Measurements from ENCODE around the gene NUP88. TPM values are rescaled to one million over a fixed set of nuclear protein-coding genes. Genes with fewer than 3 reads are reported as not detected.
A peak's percentile ranks its signal among the peaks of the same experiment; 100 is the strongest.

Gene NUP88
- total and polyA plus RNA-seq, 8 donors, result 13.1 to 41.0 (median 24.8) TPM

- H3K9me3 ChIP-seq, result no peaks in the 10 kb centered on the region
- peaks cover 0 to 34% (median 0%) of the 10 kb centered on the region in 3 donors for H3K36me3 ChIP-seq
- no peak for FAIRE-seq
- peak; percentile 83 to 93 (median 86) for DNase-seq
- H3K27ac ChIP-seq, result peak within 1 kb of the TSS; percentile 84 to 92 (median 86)
- H3K4me3 ChIP-seq, result peak within 1 kb of the TSS; percentile 57 to 89 (median 75)
- no peak for TF ChIP-seq CTCF (IDR thresholded peaks at IDR 0.05)
- 0 to 1% methylated on average over 41 of the region's 41 CpGs for WGBS, 2 donors
- H3K4me1 ChIP-seq, result peaks cover 0 to 26% (median 11%) of the 10 kb centered on the region in 3 donors
- intact Hi-C loops (cut with DNase I), result no loop called here
- H3K27me3 ChIP-seq, result no peaks in the 10 kb centered on the region
- peak; percentile 86 to 91 (median 86) for ATAC-seq
Measured at GRCh38 chr17:5419959-5420653, 644 bp upstream of the NUP88 start, which contains the start of gene RPAIN. Gene RPAIN, plus strand, starts transcription at chr17:5420182. Its CDS starts 29 bp downstream, at chr17:5420211.

- ATAC-seq (peak; percentile 32 to 63 (median 42)), DNase-seq (peak in 2 of 6 donors; percentile 36 to 39), FAIRE-seq (no peak)
- Histone ChIP-seq H3K27ac (peak overlapping the region; percentile 84 to 92 (median 86)), H3K36me3 (peaks cover 0 to 30% (median 2%) of the 10 kb centered on the region in 3 donors), H3K27me3 (no peaks in the 10 kb centered on the region), H3K4me3 (peak overlapping the region; percentile 57 to 89 (median 75)), H3K4me1 (peaks cover 0 to 26% (median 11%) of the 10 kb centered on the region in 3 donors), H3K9me3 (no peaks in the 10 kb centered on the region)
- 0% methylated on average over 26 of the region's 26 CpGs for WGBS, 2 donors
- no peak for TF ChIP-seq CTCF (IDR thresholded peaks at IDR 0.05)
- intact Hi-C loops (cut with DNase I), result no loop called here
Measured at GRCh38 chr17:5418858-5419355, 555 bp downstream of the NUP88 start.

GRCh38 chr17:5416901-5417300 lies 2.6 kb downstream of the NUP88 start:
- H3K27ac ChIP-seq, result no peak overlapping the region
- WGBS, 2 donors, result 61 to 74% methylated on average over 2 of the region's 2 CpGs
- peaks cover 0 to 32% (median 12%) of the 10 kb centered on the region in 3 donors for H3K36me3 ChIP-seq
- intact Hi-C loops (cut with DNase I), result no loop called here
- DNase-seq, result no peak
- no peak for TF ChIP-seq CTCF (IDR thresholded peaks at IDR 0.05)
- H3K4me1 ChIP-seq, result peaks cover 0 to 26% (median 11%) of the 10 kb centered on the region in 3 donors
- no peaks in the 10 kb centered on the region for H3K27me3 ChIP-seq
- no peak for FAIRE-seq
- no peak for ATAC-seq
- H3K4me3 ChIP-seq, result no peak overlapping the region
- H3K9me3 ChIP-seq, result no peaks in the 10 kb centered on the region

- H3K27ac ChIP-seq, result no peak overlapping the region
- no peaks in the 10 kb centered on the region for H3K27me3 ChIP-seq
- ATAC-seq, result peak in 2 of 4 donors; percentile 26 to 59
- WGBS, 2 donors, result 81 to 88% methylated on average over 4 of the region's 4 CpGs
- no peak for FAIRE-seq
- H3K9me3 ChIP-seq, result no peaks in the 10 kb centered on the region
- TF ChIP-seq CTCF (IDR thresholded peaks at IDR 0.05), result no peak
- no peak for DNase-seq
- H3K4me1 ChIP-seq, result peaks cover 0 to 18% (median 11%) of the 10 kb centered on the region in 3 donors
- no peak overlapping the region for H3K4me3 ChIP-seq
- intact Hi-C loops (cut with DNase I), result no loop called here
- H3K36me3 ChIP-seq, result peaks cover 0 to 51% (median 13%) of the 10 kb centered on the region in 3 donors
Measured at GRCh38 chr17:5413682-5414081, 5.8 kb downstream of the NUP88 start.
